Chondrocyte (in vitro differentiated cells): ENCODE data around the gene PDE5A. TPM values are rescaled to one million over a fixed set of nuclear protein-coding genes. Genes with fewer than 3 reads are reported as not detected.
"Not testable (repeated sequence)": the region's sequence is repeated elsewhere in the genome, so short reads cannot be mapped to it uniquely, and the experiment has no call there.

Experiments used
- DNase-seq: peaks from one replicate; pipeline ENCODE4 v3.0.0; 2021; ENCODE audit warnings: mixed read lengths, low spot score
- H3K27ac Mint-ChIP-seq: one replicate; pipeline ENCODE4 v1.8.0; 2021; ENCODE audit warnings: mild to moderate bottlenecking, moderate library complexity, mixed read lengths; ENCODE audit not compliant: unreplicated experiment
- H3K27me3 Mint-ChIP-seq: 2 replicates; pipeline ENCODE4 v1.8.0; 2021; ENCODE audit warnings: low read depth, mixed read lengths
- H3K36me3 Mint-ChIP-seq: 2 replicates; pipeline ENCODE4 v1.8.0; 2021; ENCODE audit warnings: low read depth, mixed read lengths
- H3K4me1 Mint-ChIP-seq: 2 replicates; pipeline ENCODE4 v1.8.0; 2021; ENCODE audit warnings: low read depth, mild to moderate bottlenecking, mixed read lengths
- H3K4me3 Mint-ChIP-seq: one replicate; pipeline ENCODE4 v1.8.0; 2021; ENCODE audit warnings: mild to moderate bottlenecking, moderate library complexity, mixed read lengths; ENCODE audit not compliant: unreplicated experiment
- H3K9me3 Mint-ChIP-seq: 2 replicates; pipeline ENCODE4 v1.8.0; 2021; ENCODE audit warnings: low read depth, mixed read lengths
- total RNA-seq: library from RNA; stranded (reverse); gene quantifications from 3 replicates; pipeline ENCODE4 v1.2.1, GENCODE V29; 2021
- TF ChIP-seq, protein P1 (sequence below): fragments of 200-600 bp; sonication (generic); IDR thresholded peaks from 2 replicates; pipeline ENCODE4 v1.5.0; 2021; ENCODE audit warnings: antibody characterized with exemption, mild to moderate bottlenecking, moderate library complexity

The PDE5A gene
- total RNA-seq, 1 donor from 2014 or later, result 21.8 TPM

DNA sequence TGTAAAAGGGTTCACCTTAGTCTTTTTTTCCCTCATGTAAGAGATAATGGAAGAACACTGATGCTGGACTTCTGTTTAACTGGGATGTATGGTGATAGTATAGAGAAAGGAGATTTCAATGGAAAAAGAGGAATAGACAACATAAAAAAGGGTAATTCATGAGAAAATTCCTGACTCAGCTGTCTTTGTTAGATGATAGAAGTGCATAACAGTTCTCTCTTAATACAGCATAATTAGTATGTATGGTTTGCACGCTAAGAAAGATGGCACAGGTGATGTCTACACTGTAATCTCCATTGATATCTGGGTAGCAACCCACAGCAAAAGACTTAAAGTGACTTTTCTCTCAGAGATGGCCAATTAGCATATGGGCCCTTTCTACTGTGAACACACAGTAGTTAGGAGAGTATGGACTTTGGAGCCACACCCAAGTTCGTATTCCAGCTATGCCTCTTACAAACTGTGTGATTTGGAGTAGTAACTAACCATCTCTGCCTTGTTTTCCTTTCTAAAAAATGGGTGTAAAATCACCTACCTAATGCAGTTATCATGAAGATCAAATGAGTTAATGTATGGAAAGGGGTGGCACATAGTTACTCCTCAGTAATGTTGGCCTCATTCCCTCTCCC is 149.3 kb downstream of the PDE5A start:
- TF ChIP-seq, protein P1, sequence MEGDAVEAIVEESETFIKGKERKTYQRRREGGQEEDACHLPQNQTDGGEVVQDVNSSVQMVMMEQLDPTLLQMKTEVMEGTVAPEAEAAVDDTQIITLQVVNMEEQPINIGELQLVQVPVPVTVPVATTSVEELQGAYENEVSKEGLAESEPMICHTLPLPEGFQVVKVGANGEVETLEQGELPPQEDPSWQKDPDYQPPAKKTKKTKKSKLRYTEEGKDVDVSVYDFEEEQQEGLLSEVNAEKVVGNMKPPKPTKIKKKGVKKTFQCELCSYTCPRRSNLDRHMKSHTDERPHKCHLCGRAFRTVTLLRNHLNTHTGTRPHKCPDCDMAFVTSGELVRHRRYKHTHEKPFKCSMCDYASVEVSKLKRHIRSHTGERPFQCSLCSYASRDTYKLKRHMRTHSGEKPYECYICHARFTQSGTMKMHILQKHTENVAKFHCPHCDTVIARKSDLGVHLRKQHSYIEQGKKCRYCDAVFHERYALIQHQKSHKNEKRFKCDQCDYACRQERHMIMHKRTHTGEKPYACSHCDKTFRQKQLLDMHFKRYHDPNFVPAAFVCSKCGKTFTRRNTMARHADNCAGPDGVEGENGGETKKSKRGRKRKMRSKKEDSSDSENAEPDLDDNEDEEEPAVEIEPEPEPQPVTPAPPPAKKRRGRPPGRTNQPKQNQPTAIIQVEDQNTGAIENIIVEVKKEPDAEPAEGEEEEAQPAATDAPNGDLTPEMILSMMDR, result no peak
- no peak for DNase-seq
- H3K9me3 Mint-ChIP-seq, result peaks cover 22% of the 10 kb centered on the region
- no peaks in the 10 kb centered on the region for H3K27me3 Mint-ChIP-seq
- no peak overlapping the region for H3K4me3 Mint-ChIP-seq
- H3K36me3 Mint-ChIP-seq, result peaks cover 23% of the 10 kb centered on the region
- no peak overlapping the region for H3K27ac Mint-ChIP-seq
- no peaks in the 10 kb centered on the region for H3K4me1 Mint-ChIP-seq

DNA sequence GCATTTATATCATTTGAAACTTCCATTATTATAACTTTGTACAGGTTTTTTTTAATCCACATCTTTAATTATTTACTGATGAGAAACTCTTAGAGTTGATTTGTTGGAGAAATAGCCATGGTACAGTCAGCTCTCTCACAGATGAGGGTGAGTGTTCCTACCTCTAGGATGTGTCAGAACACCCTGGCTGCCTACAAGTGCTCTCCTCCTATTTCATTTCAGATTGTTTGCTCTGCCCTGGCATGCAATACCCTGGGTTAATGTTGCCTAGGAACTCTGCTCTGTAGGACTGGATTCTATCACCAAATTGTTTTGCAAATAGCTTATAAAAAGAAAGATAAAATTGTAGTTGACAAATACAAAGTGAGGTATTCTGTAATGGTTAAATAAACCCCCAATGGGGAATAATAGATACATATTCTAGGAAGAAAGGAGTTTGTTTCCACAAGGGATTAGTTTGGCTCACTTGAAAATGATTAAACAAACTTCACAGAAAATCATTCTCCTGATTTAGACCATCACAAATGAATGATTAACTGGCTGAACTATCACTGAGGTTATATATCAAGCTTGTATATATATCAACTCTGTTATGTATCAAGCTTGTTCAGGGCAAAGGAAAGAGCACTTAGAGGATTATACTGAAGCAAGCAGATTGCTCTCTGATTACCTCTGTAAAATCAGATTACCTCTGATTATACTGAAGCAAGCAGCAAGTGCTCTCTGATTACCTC is 150.0 kb downstream of the PDE5A start:
- no peak overlapping the region for H3K4me3 Mint-ChIP-seq
- H3K9me3 Mint-ChIP-seq, result peaks cover 19% of the 10 kb centered on the region
- TF ChIP-seq, protein P1, result no peak
- no peaks in the 10 kb centered on the region for H3K4me1 Mint-ChIP-seq
- DNase-seq, result no peak
- H3K27me3 Mint-ChIP-seq, result no peaks in the 10 kb centered on the region
- peaks cover 20% of the 10 kb centered on the region for H3K36me3 Mint-ChIP-seq
- no peak overlapping the region for H3K27ac Mint-ChIP-seq

DNA sequence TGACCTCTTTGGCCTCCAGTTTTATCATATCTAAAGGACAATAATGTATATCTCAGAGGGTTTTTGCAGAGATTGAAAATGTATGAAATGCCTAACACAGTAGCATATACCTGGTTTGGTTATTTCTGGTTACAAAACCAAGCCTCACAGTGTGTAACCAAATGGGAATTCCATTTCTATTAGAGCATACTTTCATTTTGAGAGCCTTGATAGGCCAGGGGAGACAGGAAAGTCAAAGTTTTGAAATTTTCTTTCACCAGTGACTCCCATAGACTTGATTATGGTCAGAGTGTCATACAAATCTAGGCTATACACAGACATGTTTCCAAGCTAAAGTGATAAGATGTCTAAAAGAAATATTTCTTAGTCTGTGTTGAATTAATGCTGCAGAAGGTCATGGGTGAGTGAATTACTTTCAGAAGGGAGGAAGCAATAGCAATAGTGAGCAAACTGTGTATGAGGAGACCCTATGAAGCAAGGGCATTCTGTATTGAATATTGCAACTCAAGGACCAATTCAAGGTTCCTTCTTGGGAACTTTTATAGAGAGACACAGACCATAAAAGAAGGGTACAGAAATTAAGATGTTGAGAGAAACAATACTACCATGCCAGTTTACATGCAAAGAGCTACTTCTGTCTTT is 151.1 kb downstream of the PDE5A start:
- no peak for DNase-seq
- TF ChIP-seq, protein P1, result no peak
- Mint-ChIP-seq H3K4me1 (no peaks in the 10 kb centered on the region), H3K36me3 (peaks cover 14% of the 10 kb centered on the region), H3K27ac (no peak overlapping the region), H3K9me3 (peaks cover 9% of the 10 kb centered on the region), H3K27me3 (no peaks in the 10 kb centered on the region), H3K4me3 (no peak overlapping the region)

DNA sequence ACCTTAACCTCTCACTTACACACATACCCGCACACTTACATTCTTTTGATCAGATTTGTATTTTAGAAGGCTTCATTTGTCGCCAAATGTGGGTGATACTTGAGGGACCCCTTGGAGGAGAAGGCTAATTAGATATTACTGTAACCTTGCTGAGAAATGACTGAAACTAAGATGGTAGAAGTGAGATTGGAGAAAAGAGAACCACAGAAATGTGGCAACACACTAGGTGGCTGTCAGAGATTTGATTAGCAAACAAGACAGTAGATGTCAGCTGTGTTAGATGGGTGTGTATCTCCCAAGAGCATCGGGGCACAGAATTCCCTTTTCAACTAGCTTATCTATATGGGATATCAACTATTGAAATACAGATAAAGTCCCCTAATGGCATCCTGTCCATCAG is 157.3 kb downstream of the PDE5A start:
- Mint-ChIP-seq H3K4me3 (no peak overlapping the region), H3K36me3 (peaks cover 10% of the 10 kb centered on the region), H3K27me3 (no peaks in the 10 kb centered on the region), H3K4me1 (peaks cover 7% of the 10 kb centered on the region), H3K27ac (no peak overlapping the region), H3K9me3 (no peaks in the 10 kb centered on the region)
- DNase-seq, result no peak
- TF ChIP-seq, protein P1, result no peak

DNA sequence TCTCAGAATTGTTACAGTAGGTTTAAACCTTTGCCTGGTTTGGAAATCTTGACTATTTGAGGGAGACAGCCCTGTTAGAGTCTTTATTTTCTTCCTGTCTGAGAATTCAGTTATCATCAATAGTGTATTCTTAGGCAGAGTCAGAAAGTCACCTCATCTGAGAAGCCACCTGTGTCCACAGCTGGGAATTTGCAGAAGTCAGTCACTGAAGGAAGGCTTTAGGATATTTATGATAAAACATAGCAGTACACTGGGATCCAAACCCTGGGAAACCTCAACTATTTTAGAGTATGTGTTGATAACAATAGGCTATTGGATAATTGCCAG is 157.9 kb downstream of the PDE5A start:
- H3K4me1 Mint-ChIP-seq, H3K4me3 Mint-ChIP-seq, H3K9me3 Mint-ChIP-seq, DNase-seq, H3K27me3 Mint-ChIP-seq, H3K27ac Mint-ChIP-seq: not testable (repeated sequence)
- peaks cover 10% of the 10 kb centered on the region for H3K36me3 Mint-ChIP-seq

DNA sequence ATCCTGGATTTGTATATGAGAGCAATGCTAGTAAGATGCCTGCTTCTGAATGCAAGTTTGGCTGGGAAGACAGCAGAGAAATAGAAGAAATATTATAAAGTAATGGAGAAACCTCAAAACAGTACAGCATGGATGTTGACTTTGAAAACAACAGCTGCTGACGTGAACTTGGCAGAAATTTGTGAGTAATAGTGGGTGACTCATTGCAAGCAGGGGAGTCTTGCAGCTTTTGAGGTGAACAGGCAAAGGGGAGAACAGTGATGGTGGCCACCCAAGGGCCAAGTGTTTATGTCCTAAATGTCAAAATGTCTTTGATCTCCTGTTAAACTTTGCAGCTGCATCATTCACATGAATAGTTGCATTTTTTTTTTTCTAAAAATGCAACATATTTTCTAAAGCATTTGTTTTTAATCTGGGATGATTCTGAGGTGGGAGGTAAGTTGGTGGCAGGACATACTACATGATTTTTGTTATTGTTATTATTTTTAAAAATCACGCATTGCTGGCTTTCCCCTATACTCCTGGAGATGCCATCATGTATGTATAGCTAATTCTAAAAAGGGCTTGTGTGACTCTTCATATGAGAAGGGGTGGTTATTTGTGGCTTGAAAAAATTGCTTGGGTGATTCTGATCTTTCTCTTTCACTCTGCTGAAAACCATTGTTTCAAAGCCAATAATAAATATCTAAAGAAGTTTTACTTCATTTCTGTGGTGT is 158.4 kb downstream of the PDE5A start:
- H3K4me3 Mint-ChIP-seq, H3K9me3 Mint-ChIP-seq, H3K4me1 Mint-ChIP-seq, H3K27me3 Mint-ChIP-seq, DNase-seq: not testable (repeated sequence)
- peaks cover 10% of the 10 kb centered on the region for H3K36me3 Mint-ChIP-seq
- peak overlapping the region; percentile 51 for H3K27ac Mint-ChIP-seq

DNA sequence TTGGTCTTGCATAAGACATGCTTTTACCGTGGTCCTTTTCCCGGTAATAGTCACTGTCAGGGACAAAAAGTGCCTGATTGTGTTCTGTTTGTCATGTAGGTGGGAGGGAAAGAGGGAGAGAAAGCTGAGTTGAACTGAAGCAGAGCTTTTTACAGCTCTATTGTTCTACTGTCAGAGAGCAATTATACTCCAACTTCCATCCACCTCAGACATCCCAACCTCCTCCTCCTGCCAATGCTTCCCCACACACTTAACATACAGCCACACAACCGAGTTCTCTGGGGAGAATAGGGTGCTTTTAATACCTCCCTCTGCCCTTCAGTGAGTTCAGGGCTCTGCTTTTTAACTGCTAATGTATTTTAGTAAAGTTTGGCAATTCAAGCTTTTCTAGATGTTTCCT is 159.6 kb downstream of the PDE5A start:
- not testable (repeated sequence) for DNase-seq, H3K27me3 Mint-ChIP-seq, H3K27ac Mint-ChIP-seq, H3K4me3 Mint-ChIP-seq, H3K4me1 Mint-ChIP-seq, H3K9me3 Mint-ChIP-seq
- H3K36me3 Mint-ChIP-seq, result peaks cover 10% of the 10 kb centered on the region
